Mucosa of rectum (tissue), 2 donors: ENCODE results near the gene DGKB.

ENCODE experiments used
- H3K27ac ChIP-seq, 2 donors: one replicate each; pipeline ENCODE4 v1.7.0; 2013; ENCODE audit warnings: inconsistent platforms in 2 of 2, low read depth in 2 of 2, low read length in 2 of 2
- H3K27me3 ChIP-seq, 2 donors: one replicate each; pipeline ENCODE4 v1.7.0; 2013; ENCODE audit warnings: low read length in 2 of 2; ENCODE audit not compliant: control insufficient read depth in 2 of 2, insufficient read depth in 2 of 2
- H3K36me3 ChIP-seq, 2 donors: one replicate each; pipeline ENCODE4 v1.7.0; 2013; ENCODE audit warnings: low read length in 2 of 2; ENCODE audit not compliant: control insufficient read depth in 2 of 2, insufficient read depth in 2 of 2
- H3K4me1 ChIP-seq, 2 donors: one replicate each; pipeline ENCODE4 v1.7.0; 2013; ENCODE audit warnings: low read length in 2 of 2, mild to moderate bottlenecking in 1 of 2; ENCODE audit not compliant: control insufficient read depth in 2 of 2, insufficient read depth in 2 of 2
- H3K4me3 ChIP-seq, 2 donors: one replicate each; pipeline ENCODE4 v1.7.0; 2013; ENCODE audit warnings: low read length in 2 of 2
- H3K9ac ChIP-seq, 2 donors: one replicate each; pipeline ENCODE4 v1.7.0; 2013; ENCODE audit warnings: low read length in 2 of 2, low read depth in 1 of 2, mild to moderate bottlenecking in 1 of 2
- H3K9me3 ChIP-seq, 2 donors: one replicate each; pipeline ENCODE4 v1.7.0; 2013; ENCODE audit warnings: low read length in 2 of 2; ENCODE audit not compliant: control insufficient read depth in 2 of 2
- donor health status: healthy.
- donor health status: Normal muscosa, but diverticular disease.

Gene DGKB

DNA sequence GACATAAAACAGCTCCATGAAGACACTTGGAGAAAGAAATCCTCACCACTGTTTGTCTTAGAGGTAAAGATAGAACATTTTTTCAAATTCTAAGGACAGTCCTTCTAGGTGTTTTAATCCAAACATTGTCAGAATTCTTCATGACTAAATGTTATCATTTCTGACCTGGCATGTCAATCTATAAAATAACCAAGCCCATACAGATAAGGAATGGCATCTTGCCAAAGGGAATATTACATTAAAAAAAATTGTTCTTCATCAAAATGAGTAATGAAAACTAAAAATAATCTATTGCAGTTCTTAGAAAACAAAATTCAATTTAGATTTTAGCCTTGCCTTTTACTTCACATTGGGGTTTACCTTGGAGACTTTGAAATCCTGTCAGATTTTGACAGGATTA, 33.6 kb downstream of the DGKB start:
- Histone ChIP-seq H3K4me1 (no peaks in the 10 kb centered on the region), H3K9me3 (no peaks in the 10 kb centered on the region), H3K27me3 (no peaks in the 10 kb centered on the region), H3K27ac (no peak overlapping the region), H3K36me3 (no peaks in the 10 kb centered on the region), H3K4me3 (no peak overlapping the region), H3K9ac (no peak overlapping the region)

DNA sequence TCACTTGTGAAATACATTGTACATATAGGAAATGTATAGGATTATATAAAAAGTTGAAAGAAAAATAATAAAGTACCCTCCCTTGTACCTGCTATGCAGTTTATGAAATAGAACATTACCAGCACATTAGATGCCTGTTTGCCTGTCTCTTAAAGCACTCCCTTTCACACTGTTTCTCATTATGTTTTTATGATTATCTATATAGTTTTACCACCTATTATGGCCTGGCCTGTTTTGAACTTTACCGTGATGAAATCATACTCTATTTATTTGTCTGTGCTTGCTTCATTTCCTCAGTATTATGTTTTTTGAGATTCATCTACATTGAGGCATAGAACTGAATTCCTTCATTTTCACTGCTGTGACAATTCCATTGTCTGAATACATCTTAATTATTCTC, 41.1 kb downstream of the DGKB start:
- Histone ChIP-seq H3K27me3 (no peaks in the 10 kb centered on the region), H3K9ac (no peak overlapping the region), H3K27ac (no peak overlapping the region), H3K4me3 (no peak overlapping the region), H3K4me1 (no peaks in the 10 kb centered on the region), H3K36me3 (no peaks in the 10 kb centered on the region), H3K9me3 (no peaks in the 10 kb centered on the region)

DNA sequence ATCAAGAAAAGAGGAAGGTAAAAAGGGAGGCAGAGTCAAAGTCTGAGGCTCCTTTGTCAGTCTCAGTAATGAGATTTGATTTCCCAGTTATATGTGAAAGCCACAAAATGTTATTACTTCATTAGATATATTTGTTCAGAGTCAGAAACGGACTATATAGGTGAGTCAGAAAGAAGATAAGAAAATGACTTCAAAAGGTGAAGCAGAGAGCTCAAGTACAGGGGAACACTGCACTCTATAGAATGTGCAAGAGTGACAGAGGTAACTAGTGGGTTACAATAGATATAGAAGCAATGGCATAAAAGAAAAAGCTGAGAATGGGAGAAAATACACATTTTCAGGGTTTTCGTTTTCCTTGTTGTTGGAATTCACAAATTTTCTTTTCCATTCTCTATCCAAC, 43.3 kb downstream of the DGKB start:
- Histone ChIP-seq H3K36me3 (no peaks in the 10 kb centered on the region), H3K4me1 (no peaks in the 10 kb centered on the region), H3K27ac (no peak overlapping the region), H3K27me3 (no peaks in the 10 kb centered on the region), H3K4me3 (no peak overlapping the region), H3K9me3 (no peaks in the 10 kb centered on the region), H3K9ac (no peak overlapping the region)

DNA sequence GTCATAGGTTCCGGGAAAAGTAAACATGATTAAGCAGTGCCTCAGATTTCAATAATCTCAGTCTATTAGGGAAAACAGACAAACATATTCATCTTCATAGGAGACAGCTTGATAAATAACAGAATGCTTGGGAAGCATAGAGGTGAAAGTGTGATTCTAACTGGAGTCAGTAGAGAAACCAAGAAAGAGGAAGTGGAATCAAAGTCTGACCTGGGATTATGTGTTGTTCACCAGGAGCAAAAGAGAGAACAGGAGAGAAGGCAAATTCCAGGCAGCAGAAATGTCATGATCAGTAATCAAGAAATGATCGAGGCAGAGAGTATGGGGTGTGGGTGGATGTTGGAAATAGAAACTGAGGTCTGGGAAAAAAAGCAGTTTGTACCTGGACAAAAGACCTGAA, 43.7 kb downstream of the DGKB start:
- no peaks in the 10 kb centered on the region for H3K9me3 ChIP-seq
- H3K36me3 ChIP-seq: no peaks in the 10 kb centered on the region
- H3K4me3 ChIP-seq: no peak overlapping the region
- H3K9ac ChIP-seq: no peak overlapping the region
- H3K27ac ChIP-seq: no peak overlapping the region
- no peaks in the 10 kb centered on the region for H3K27me3 ChIP-seq
- no peaks in the 10 kb centered on the region for H3K4me1 ChIP-seq

DNA sequence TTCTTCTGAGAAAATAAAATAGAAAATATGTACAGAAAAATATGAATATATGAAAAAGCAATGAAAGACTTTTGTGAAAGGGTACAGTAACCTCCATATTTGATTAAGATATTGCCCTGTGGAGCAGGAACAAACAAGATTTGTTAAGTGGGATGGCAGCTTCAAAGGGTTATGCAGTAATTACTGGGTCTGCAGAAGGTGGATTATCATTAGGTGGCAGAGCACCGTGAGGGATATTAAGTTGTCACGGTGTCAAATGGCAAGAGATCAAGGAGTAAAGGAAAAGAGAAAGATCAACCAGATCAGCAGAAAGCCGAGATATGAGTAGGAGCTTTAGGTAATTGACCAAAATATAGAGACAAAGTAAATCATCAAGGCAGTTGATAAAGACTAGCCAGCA, 44.1 kb downstream of the DGKB start:
- Histone ChIP-seq H3K4me1 (no peaks in the 10 kb centered on the region), H3K27ac (no peak overlapping the region), H3K9ac (no peak overlapping the region), H3K9me3 (no peaks in the 10 kb centered on the region), H3K27me3 (no peaks in the 10 kb centered on the region), H3K36me3 (no peaks in the 10 kb centered on the region), H3K4me3 (no peak overlapping the region)

DNA sequence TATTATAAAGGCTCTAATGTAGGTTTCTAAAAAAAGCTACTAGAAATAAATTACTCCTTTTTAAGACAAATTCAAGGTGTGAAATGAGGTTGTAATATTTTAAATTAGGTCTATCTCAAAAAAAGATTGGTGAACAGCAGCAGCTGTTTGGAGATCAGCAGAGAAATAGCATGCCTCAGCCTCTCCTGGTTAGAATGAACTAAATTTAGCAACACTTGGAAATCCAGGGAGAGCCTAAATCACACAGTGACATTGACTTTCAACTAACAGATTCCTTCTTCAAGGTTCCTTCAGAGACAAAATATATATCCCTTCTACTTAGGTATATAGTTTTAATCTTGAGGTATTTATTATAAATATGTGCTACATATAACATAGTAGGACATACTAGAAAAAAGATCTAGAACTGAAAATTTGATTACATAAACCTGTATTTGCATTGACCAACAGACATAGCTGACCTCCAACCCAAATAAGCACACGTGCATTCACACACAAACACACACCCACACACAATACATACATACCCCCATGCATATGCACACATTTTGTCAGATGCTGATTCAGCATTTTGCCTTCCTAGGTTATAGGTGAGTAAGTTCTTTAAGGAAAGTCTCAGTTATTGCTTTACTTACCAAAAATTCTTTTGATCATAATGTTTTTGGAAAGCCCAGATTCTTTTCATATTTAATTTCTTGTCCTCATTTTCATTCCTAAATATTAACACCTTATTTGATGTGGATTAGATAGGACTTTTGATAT, 47.3 kb downstream of the DGKB start:
- Histone ChIP-seq H3K27me3 (no peaks in the 10 kb centered on the region), H3K9me3 (no peaks in the 10 kb centered on the region), H3K27ac (no peak overlapping the region)

DNA sequence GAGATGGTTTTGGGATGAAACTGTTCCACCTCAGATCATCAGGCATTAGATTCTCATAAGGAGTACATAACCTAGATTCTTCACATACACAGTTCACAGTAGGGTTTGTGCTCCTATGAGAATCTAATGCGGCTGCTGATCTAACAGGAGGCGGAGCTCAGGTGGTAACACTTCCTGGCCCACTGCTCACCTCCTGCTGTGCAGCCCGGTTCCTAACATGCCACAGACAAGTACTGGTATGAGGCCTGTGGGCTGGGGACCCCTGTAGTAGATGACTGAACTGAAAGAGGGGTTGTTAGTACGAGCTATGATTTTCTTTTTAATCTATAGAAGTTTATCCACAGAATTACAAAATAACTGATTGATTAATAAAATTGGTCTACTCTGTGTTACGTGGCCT, 48.1 kb downstream of the DGKB start:
- Histone ChIP-seq H3K27ac (no peak overlapping the region), H3K9ac (no peak overlapping the region), H3K9me3 (no peaks in the 10 kb centered on the region), H3K4me1 (no peaks in the 10 kb centered on the region), H3K36me3 (no peaks in the 10 kb centered on the region), H3K4me3 (no peak overlapping the region), H3K27me3 (no peaks in the 10 kb centered on the region)

More for the DNA sequence above, 47.3 kb downstream of the DGKB start:
- Histone ChIP-seq H3K36me3 (no peaks in the 10 kb centered on the region), H3K9ac (no peak overlapping the region), H3K4me3 (no peak overlapping the region), H3K4me1 (no peaks in the 10 kb centered on the region)

DNA sequence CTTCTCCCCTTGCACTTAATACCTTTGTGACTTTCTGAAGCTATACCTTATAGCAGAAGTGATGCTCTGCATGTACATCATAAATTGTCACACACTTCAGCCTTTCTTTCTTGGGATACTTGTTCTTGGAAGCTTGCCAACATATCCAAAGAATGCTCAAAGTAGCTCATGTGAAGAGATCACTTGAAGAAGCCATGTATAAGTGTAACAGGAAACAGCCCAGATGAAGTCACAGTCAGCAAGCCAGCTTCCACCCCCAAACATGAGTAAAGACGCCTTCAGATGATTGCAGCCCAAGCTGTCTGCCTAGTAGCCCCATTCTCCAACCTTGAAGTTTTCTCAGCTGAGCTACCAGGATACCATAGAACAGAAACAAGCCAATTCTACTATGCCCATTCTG, 50.9 kb downstream of the DGKB start:
- Histone ChIP-seq H3K36me3 (no peaks in the 10 kb centered on the region), H3K27ac (no peak overlapping the region), H3K4me3 (no peak overlapping the region), H3K4me1 (no peaks in the 10 kb centered on the region), H3K27me3 (no peaks in the 10 kb centered on the region), H3K9ac (no peak overlapping the region), H3K9me3 (no peaks in the 10 kb centered on the region)

DNA sequence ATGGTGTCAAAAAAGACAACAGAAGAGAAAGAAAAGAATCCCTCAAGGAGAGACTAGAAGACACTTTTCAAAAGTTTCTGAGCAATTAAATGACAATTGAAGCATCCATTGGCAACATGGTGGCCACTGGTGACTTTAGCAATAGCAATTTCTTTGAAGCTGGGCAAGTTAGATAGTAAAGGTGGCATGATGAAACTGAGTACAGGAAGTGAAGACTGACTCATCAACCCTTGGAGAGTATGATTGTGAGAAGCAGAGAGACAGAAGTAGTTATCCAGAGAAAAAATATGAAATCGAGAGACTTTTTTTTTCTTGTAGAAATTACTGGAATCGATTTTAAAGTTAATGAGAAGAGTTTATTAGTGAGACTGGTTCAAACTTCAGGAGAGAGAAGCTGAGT, 52.5 kb downstream of the DGKB start:
- Histone ChIP-seq H3K4me3 (no peak overlapping the region), H3K36me3 (no peaks in the 10 kb centered on the region), H3K27ac (no peak overlapping the region), H3K9ac (no peak overlapping the region), H3K27me3 (no peaks in the 10 kb centered on the region), H3K9me3 (no peaks in the 10 kb centered on the region), H3K4me1 (no peaks in the 10 kb centered on the region)

DNA sequence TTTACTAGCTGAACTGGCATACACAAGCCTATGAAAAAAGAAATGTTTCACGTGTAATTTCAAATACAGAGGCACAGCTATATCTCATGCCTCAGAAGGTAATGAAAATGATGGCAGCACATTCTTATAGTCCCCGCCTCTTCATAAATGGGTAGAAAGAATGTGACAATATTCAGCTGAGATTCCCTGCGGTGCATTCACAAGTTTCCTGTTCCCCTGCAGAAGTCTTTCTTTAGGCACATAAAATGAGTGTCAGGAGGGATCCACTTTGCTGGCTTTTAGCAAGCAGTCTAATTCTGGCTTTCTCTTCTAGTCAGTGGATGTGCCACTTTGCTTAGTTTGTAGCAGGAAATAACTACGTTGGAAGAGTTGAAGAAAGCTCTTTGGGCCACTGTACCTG, 56.1 kb downstream of the DGKB start:
- Histone ChIP-seq H3K27me3 (no peaks in the 10 kb centered on the region), H3K27ac (no peak overlapping the region), H3K4me1 (no peaks in the 10 kb centered on the region), H3K9ac (no peak overlapping the region), H3K9me3 (no peaks in the 10 kb centered on the region), H3K36me3 (no peaks in the 10 kb centered on the region), H3K4me3 (no peak overlapping the region)

DNA sequence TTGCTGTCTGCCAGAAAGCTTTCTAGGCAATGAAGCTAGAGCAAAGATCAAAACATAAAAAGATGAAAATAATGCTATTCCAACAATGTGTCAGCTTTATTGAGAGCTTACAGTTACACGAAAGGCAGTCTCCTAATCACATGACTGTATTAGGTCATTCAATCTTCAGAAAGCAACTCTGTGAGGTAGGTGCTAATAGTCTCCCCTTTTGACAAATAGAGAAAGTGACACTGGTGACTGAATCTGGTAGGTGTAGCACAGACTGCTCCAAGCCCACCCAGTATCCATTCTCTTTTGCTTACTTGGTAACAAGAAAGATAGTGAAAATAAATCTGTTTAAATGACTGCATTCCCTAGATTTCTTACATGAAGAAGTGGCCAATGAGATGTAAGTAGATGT, 58.8 kb downstream of the DGKB start:
- H3K36me3 ChIP-seq: no peaks in the 10 kb centered on the region
- no peak overlapping the region for H3K4me3 ChIP-seq
- no peaks in the 10 kb centered on the region for H3K4me1 ChIP-seq
- no peak overlapping the region for H3K9ac ChIP-seq
- H3K9me3 ChIP-seq: no peaks in the 10 kb centered on the region
- H3K27ac ChIP-seq: no peak overlapping the region
- no peaks in the 10 kb centered on the region for H3K27me3 ChIP-seq
